Activated T-cell treated with anti-CD3 and anti-CD28 coated beads, Interleukin-2, amount 50 U/mL, for 48 hours (primary cell): ENCODE data around the gene FBXW11.
"Not testable (repeated sequence)": the region's sequence is repeated elsewhere in the genome, so short reads cannot be mapped to it uniquely, and the experiment has no call there.

Source experiments
- DNase-seq, 2 experiments: peaks; one replicate each; pipeline ENCODE4 v3.0.0-alpha.2; 2020

The FBXW11 gene

DNA sequence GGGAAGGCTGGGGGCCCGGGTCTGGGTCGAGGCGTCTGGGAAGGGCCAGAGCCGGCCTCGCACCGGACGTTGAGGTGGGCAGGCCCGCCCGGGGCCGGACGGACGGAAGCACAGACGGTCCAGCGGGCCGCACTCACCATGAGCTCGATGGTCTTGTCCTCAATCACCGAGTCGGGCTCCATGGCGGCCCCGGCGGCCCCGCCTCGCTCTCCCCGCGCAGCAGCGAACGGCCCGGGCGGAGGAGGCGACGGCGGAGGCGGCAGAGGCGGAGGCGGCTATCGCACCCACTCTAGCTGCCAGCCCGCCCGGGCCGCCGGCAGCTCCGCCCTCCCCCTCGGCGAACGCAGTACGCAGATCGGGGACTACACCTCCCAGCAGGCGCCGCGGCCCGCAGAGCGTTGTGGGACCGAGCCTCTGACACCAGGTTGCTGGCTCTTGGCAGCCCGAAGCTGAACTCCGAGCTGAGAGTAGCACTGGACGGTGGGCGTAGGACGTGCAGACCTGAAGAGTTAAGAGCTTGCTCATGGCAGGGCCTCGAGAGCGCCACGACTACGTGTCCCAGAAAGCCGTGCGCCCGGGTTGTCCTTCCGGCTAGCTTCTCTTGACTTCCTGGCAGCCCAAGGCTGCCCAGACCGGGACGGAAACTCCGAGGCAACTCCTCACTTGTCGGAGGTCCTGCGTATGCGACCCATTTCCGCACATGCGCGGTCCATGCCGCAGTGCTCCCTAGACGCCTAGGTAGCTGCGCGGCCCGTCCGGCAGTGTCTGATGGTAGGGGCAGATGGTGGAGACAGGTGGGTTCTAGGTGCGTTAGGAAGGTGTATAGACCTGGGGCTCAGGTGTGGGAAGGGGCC, at the start of gene FBXW11:
FBXW11 (minus strand) TSS at position 318 of the 854 bp plus-strand sequence; CDS start at position 182, 136 bp downstream.
- DNase-seq: peak; percentile 93 to 95

DNA sequence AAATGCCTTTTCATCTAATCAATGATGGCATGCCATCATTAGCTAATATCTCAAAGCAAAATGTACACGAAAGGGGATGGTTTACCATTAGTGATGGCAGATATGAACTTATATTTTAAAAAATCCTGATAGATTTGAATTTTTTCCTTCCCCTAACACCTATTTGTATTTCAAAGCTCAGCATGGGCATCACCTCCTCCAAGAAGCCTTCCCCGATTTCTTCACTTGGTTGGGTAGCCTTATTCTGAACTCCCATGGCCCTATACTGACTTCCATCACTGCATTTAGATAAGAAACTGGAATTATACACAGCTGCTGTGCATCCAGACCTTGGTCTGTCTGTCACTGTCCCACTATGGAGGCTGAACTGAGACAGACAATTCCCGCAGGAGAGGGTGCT, 49.6 kb upstream of the FBXW11 start:
- no peak for DNase-seq

DNA sequence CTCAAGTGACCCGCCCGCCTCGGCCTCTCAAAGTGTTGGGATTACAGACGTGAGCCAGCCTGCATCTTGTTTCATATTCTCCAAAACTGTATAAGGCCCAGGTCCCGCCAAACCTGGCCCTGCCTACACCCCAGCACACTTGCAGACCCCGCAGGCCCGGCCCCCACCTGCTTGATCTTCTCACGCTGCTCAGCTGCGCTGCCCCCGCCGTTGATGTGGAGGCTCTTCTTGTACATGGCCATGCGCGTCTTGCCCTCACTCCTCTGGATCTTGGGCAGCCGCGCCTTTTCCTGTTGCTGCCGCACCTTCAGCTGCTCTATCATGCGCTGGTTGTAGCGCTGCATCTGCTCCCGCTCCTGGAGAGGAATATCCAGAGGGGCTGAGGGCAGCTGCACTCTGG, 49.0 kb upstream of the FBXW11 start:
- no peak for DNase-seq

DNA sequence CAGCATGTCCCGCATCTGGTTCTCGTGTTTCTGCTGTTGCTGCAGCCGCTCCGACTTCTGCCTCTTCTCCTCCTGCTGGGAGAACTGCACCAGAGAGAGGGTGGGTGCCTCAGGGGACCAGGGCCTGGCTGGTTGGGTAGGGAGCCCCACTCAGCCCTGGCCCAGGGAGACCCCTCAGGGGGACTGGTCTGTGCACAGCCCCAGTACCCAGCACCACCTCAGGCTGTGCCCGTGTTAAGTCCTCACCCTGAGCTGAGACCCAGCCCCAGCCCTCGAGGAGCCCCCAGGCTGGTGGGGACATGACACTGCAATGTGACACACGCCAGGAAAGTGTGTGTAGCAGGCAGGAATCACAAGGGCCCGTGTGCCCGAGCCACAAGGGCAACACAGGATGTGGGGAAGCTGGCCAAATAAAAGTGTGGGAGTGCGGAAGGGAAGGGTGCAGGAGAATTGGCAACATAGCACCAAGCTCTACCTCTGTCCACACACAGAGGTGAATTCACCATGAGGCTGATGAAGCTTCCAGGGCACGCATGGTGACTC, 48.2 kb upstream of the FBXW11 start:
- no peak for DNase-seq

DNA sequence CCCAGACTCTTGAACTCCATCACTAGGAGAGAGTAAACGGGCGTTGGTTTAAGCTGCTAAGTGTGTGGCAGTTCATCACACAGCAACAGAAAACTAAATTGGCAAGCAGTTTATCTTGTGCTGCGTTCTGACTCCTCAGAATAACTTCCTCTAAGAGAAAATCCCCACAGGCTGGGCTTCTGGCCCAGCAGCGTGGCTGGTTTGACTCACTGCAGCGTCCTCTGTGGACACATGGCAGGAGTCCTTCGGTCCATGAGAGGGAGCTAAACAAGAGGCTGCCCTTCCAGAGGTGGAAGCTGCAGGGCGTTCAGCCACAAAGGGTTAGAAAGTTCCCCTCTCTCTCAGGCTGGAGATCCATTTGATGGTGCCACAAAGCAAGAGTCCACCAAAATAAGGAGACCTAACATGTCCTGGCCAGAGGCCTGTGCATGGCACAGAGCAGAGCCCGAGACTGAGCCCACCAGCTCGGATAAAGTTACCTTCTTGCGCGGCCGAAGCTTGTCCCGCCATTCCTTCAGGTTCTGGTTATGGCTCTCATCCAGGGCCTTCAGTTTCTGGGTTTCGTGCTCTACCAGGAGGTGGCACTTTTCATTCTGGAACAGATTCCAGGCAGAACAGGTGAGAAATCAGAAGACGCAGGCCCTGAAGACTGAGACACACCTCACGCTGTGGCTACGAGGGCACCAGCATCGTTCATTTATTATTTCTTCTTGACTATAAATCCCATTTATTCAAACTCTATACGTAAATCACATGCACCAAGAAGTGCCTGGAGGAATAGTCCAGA, 46.2 kb upstream of the FBXW11 start:
- peak in 1 of 2 experiments; percentile 15 for DNase-seq

DNA sequence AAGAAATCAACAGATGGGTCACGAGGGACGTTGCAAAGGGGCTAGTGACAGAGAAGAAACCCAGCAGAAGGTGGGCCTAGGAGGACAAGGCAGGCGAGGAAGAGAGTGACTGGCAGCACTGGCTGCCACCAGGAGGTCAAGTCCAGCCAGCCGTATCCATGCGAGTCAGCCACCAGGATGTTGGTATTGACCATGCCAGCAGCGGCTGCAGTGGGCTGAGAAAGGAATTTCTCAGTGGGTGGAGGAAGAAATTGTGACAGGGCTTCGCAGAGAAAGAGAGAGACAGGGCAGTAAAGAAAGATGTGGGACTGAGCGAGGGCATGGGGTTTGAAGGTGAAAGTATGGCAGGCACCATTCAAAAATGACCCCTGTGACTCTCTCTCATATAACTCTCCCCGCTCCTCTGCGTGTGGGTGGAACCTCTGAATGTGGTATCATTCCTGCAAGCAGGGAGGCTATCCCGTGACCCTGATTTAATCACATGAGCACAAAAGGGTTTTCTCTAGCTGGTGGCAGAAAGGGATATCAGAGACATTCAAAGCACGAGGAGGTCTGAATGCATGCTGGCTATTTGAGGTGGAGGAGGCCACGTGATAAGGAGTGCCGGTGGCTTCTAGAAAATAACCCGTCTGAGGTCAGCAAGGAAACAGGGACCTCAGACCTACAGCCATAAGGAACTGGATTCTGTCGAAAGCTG, 45.4 kb upstream of the FBXW11 start:
- no peak for DNase-seq

DNA sequence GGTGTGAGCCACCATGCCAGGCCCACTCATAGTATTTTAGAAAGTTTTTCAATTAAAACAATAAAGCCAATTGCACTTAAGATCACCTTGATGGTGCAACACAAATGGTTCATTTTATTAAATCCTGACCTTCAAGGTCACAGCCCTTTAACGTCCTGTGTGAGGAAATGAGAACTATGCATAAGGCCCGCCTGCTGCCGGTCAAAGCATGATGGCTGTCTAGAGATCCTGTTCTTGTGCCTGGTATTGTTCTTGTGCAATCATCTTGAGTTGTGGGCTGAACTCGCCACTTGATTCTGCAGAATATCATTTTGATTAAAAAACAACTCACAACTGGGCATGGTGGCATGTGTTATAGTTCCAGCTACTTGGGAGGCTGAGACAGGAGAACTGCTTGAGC, 43.6 kb upstream of the FBXW11 start:
- DNase-seq: peak in 1 of 2 experiments; percentile 9

DNA sequence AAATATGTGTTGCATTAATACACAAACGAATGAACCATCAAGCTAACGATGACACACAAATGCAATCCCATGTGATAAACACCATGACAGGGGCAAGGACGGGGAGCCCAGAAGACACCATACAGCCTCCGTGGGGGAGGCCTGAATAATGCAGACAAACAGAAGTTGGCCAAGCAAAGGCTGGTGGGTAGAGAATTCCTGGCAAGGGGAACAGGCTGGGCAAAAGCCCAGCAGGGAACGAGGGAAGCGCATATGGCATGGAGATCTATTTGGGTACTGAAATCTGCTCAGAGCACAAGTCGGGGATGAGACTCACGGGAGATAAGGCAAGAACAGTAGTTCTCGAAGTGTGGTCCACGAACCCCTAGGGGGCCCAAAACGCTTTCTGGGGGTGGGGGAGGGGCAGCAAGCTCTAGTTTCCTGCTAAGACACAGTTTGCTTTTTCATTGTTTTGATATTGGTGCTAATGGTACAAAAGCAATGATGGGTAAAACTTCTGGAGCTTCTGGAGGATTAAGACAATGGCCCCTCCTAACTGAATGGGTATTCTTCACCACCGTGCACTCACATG, 42.9 kb upstream of the FBXW11 start:
- peak in 1 of 2 experiments; percentile 19 for DNase-seq

DNA sequence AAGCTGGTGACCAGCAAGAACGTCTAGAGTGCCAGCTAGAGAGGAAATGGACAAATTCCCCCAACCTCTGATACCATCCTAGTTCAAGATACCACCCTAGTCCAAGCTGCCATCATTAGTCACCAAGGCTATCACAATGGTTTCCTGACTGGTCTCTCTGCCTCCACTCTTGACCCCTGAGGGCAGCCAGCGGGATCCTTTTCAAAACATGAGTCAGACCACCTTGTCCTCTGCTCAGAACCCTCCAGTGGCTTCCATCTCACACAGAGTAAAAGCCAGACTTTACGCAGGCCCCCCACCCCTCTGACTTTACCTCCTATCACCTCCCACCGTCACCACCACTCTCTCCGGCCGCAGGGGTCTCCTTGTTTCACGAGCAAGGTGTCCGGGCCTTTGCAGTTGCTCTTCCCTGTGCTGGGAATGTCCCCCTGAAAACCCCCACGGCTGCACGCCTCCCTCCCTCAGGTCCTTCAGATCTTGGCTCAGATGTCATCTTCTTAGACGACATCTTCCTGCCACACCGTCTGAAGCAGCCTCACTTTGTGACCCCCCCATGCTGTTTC, 42.2 kb upstream of the FBXW11 start:
- peak in 1 of 2 experiments; percentile 12 for DNase-seq

DNA sequence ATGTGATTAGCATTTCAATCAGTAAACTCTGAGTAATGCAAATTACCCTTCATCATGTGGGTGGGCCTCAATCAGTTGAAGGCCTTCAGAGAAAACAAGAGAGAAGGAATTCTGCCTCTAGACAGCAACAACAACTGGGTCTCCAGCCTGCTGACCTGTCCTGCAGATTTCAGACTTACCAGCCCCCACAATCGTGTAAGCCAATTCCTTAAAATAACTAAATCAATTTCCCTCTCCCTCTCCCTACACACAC, 41.7 kb upstream of the FBXW11 start:
- DNase-seq: no peak

DNA sequence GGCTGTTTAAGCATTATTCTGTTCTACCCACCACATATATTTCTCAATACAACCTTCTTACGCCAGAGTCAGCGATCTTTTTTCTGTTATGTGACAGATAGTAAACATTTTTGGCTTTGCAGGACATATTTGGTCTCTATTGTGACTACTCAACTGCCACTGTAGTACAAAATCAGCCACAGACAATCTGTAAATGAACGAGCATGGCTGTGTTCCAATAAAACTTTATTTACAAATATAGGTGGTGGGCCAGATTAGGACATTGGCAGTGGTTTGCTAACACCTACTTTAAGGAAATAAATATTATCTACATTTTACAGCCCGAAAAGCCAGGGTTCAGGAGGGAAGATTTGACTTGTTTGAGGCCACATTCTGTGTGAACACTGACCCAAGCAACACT, 40.2 kb upstream of the FBXW11 start:
- DNase-seq: no peak

DNA sequence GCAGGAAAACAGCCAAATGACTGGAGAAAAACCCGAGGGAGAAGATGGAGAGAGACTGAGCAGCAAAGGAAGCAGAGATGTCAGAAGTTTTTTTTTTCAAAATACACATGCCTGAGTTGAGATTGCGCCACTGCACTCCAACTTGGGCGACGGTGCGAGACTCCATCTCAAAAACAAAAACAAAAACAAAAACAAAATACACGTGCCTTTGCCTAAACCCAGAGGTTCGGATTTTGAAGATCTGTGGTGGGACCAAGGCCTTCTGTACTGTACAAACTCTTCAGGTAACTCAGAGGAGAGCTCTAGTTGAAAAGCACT, 38.8 kb upstream of the FBXW11 start:
- no peak for DNase-seq

DNA sequence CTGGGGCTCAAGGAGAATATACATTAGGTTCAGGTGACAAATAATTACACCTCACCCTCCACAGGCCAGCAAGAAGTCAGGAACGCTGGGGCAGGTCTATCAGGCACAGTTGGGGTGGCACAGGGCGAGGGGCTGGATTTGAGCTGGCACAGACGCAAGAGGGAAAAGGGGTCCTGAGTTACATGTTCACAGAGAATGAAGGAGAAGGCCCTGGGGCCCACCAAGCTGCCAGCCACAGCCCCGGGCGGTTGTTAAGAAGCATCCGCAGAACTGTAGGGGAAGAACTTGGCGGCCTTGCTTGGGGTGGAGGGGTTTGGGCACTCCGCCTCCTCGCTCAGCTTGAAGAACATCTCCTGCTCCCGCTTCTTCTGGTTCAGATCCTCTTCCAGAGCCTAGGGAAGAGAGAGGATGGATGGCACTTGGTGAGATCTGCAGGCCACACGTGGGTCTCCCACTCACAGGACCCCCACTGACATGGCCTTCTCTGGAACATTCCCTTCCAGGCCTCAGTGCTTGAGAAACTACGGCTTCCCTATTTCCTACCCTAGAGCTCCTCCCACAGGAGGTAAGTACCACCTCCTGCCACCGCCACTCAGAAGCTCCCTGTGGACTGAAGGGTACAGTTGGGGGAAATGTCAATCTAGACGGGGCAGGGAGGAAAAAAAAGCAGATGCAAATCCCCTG, 38.3 kb upstream of the FBXW11 start:
- DNase-seq: peak in 1 of 2 experiments; percentile 14

DNA sequence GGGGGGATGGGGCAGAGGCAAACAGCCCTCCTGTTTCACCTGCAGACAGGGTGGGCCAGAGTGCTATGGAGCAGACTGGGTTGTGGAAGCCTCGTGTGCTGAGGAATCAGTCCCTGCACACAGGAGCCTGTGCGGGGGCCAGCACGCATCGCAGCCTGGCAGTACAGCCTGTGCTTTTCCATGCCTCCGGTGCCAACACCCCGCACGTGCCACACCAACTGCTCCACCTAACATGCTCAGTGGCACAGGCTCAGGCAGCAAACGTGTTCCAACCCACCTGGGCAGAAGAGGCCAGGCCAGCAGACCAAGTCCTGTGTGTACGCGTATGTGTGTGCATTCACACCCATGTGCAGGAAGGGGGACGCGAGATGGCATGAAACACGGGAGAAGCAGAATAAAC, 37.4 kb upstream of the FBXW11 start:
- no peak for DNase-seq

DNA sequence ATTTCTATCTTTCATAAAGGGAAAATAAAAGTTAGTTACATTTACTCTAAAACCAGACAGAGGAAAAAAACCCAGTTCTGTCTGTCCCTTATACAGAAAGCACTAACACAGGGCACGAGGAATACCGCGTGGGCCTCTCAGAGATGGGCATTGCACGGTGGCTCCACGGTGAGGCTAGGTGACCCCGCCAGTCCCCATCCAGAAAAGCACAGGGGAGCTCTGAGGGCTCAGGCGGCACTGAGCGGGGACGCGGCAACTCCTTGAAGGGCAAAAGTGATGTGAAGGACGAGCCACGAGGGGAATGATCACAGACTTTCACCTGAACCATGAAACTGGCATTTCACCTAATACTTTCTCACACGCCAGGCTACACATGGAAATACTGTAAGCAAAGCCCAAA, 35.7 kb upstream of the FBXW11 start:
- DNase-seq: no peak

DNA sequence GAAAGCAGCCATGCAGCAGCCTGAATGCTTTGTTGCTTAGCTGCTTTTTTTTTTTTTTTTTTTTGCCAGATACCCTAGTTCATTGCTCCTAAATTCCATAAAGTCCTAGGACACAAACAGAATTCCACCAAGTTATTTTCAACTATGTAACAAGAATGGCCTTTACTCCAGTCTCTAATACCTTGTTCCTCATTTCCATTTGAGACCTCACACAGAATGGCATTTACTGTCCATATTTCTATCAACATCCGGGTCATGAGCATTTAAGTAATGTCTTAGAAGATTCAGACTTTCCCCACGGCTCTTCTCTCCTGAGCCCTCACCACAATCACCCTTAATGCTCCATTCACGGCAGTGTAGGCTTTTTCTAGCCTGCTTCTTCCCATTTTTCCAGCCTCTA, 31.7 kb upstream of the FBXW11 start:
- no peak for DNase-seq

DNA sequence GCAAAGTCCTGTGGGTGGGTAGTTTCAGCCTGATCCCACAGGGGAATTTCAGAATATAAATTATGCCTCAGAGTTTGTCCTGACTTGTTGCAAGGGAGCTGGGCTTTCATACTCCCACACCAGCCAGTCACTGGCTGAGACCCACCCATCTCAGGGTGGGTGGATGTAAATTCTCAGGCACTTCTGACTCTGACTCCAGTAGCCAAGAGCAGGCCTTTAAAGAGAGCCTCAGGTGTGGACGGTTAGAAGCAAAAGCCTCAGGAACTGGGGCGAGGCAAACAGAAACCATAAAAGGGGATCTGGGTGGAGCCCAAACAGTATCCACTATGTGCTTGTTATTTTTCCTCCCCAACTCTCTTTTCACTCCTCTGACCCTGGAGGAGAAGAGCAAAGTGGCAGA, 28.6 kb upstream of the FBXW11 start:
- DNase-seq: no peak

DNA sequence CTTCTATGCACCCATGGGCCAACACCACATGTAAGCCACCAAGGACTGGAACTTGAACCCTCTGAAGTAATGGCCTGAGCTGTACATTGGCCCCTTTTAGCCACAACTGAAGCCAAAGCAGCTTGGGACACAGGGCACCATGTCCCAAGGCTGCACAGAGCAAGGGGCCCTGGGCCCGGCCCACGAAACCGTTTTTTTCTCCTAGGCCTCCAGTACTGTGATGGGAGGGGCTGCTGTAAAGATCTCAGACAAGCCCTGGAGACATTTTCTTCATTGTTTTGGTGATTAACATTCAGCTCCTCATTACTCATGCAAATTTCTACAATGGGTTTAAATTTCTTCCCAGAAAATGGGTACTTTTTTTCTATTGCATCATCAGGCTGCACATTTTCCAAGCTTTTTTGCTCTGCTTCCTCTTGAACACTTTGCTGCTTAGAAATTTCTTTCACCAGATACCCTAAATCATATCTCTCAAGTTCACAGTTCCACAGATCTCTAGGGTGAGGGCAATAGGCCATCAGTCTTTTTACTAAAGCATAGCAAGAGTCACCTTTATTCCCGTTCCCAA, 25.5 kb upstream of the FBXW11 start:
- no peak for DNase-seq

DNA sequence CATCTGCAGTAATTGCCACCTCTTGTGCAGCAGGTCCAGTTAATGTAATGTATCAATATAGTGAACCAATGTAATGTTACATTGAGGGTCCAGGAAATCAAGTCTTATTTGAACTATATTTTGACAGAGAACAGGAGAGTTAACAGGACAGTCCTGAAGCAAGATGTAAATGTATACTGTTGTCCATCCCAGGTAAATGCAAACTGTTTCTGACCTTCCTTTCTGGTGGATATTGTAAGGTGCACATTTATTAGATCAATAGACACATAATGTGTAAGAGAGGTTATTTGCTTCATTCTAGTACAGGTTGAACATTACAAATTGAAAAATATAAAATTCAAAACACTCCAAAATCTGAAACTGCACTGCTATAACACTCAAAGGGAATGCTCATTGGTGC, 23.4 kb upstream of the FBXW11 start:
- DNase-seq: no peak

DNA sequence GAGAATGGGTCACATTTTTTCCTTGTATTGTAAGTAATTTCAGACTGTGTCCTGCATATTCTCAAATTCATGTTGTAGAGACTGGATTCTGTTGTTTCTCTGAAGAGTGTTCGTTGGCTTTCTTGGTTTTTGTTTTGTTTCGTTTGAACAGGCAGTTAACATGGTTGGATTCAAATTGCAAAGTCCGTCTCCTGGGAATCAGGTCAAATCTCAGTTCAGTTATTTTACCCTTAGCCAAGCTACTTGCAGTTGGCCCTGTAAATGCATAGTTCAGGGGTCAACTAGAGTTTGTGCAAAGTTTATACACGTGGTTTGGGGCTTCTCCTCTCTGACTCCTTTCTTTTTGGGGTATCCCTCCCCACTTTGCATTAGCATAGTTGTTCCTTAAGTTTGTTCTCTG, 21.7 kb upstream of the FBXW11 start:
- DNase-seq: no peak

DNA sequence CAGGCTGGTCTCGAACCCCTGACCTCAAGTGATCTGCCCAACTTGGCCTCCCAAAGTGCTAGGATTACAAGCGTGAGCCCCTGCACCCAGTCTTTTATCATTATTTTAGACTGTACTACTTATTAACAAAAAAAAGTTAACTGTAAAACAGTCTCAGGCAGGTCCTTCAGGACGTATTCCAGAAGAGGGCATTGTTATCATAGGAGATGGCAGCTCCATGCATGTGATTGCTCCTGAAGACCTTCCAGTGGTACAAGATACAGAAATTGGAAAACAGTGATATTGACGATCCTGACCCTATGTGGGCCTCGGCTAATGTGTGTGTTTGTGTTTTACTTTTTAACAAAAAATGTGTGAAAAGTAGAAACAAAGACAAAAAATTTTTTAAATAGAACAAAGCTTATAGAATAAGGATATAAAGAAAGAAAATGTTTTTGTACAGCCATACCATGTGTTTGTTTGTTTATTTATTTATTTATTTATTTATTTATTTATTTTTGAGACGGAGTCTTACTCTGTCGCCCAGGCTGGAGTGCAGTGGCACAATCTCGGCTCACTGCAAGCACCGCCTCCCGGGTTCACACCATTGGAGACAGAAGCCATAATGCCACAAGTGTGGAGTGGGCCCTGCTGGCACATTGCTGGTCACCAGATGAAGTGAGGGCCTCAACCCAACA, 13.8 kb upstream of the FBXW11 start:
- not testable (repeated sequence) for DNase-seq
